DOHH2 (cell line): ENCODE measurements around the gene PPP1R3F.

ENCODE experiments used
- H3F3A ChIP-seq: fragments of 200-600 bp; sonication (generic), shearing (Covaris generic); 2 replicates; pipeline ENCODE4 v1.6.0; 2016; ENCODE audit warnings: antibody characterized with exemption, mild to moderate bottlenecking; ENCODE audit not compliant: control insufficient read depth, insufficient read depth
- H3K27ac ChIP-seq: fragments of 200-600 bp; sonication (generic); 2 replicates; pipeline ENCODE4 v1.5.1; 2014; ENCODE audit warnings: low read depth, mild to moderate bottlenecking, low read length, moderate library complexity
- H3K27me3 ChIP-seq: fragments of 200-600 bp; sonication (generic); 2 replicates; pipeline ENCODE4 v1.6.1; 2014; ENCODE audit warnings: mild to moderate bottlenecking, low read length, mixed read lengths; ENCODE audit not compliant: control insufficient read depth
- H3K36me3 ChIP-seq: fragments of 200-600 bp; sonication (generic); 2 replicates; pipeline ENCODE4 v1.6.1; 2014; ENCODE audit warnings: mild to moderate bottlenecking, low read length, moderate library complexity, mixed read lengths; ENCODE audit not compliant: control insufficient read depth
- H3K4me1 ChIP-seq: fragments of 200-600 bp; sonication (generic); 2 replicates; pipeline ENCODE4 v1.6.1; 2014; ENCODE audit warnings: mild to moderate bottlenecking, low read length, mixed read lengths; ENCODE audit not compliant: control insufficient read depth
- H3K4me2 ChIP-seq: fragments of 200-600 bp; sonication (generic); 2 replicates; pipeline ENCODE4 v1.6.0; 2014; ENCODE audit warnings: mild to moderate bottlenecking, low read length, moderate library complexity
- H3K4me3 ChIP-seq: fragments of 200-600 bp; sonication (generic); 2 replicates; pipeline ENCODE4 v1.5.1; 2014; ENCODE audit warnings: mild to moderate bottlenecking, low read length, mixed read lengths
- H3K79me2 ChIP-seq: fragments of 200-600 bp; sonication (generic); 2 replicates; pipeline ENCODE4 v1.6.1; 2014; ENCODE audit warnings: mild to moderate bottlenecking, low read length, mixed read lengths; ENCODE audit not compliant: control insufficient read depth
- H3K9me2 ChIP-seq: fragments of 200-600 bp; sonication (generic); replicated peaks from 2 replicates; pipeline ENCODE4 v1.6.1; 2014; ENCODE audit warnings: mild to moderate bottlenecking, low read length, mixed read lengths; ENCODE audit not compliant: control insufficient read depth
- H3K9me3 ChIP-seq: fragments of 200-600 bp; sonication (generic); 2 replicates; pipeline ENCODE4 v1.6.1; 2014; ENCODE audit warnings: antibody characterized with exemption, low read length, mixed read lengths; ENCODE audit not compliant: control insufficient read depth, insufficient read depth
- H4K20me1 ChIP-seq: fragments of 200-600 bp; sonication (generic); 2 replicates; pipeline ENCODE4 v1.6.0; 2014; ENCODE audit warnings: low read depth, mild to moderate bottlenecking, antibody characterized with exemption, low read length, moderate library complexity; ENCODE audit not compliant: control insufficient read depth, insufficient read depth
- CTCF ChIP-seq: fragments of 200-600 bp; sonication (generic); IDR thresholded peaks from one replicate; pipeline ENCODE4 v1.5.1; 2014; ENCODE audit warnings: antibody characterized with exemption, mild to moderate bottlenecking, low read depth, low read length; ENCODE audit not compliant: poor library complexity, severe bottlenecking
- EZH2phosphoT487 ChIP-seq: fragments of 200-600 bp; sonication (generic); IDR thresholded peaks from 2 replicates; pipeline ENCODE4 v1.6.1; 2017; ENCODE audit warnings: borderline replicate concordance, mild to moderate bottlenecking, antibody characterized with exemption, low read length, moderate library complexity, mixed read lengths

The PPP1R3F gene

GRCh38 chrX:49263631-49264030 lies 6.0 kb upstream of the PPP1R3F start:
- Histone ChIP-seq H3K27me3 (no peaks in the 10 kb centered on the region), H3K4me3 (no peak overlapping the region), H3K4me1 (peaks cover 7% of the 10 kb centered on the region), H3F3A (no peaks in the 10 kb centered on the region), H4K20me1 (no peaks in the 10 kb centered on the region), H3K27ac (no peak overlapping the region), H3K9me3 (no peaks in the 10 kb centered on the region), H3K36me3 (no peaks in the 10 kb centered on the region), H3K79me2 (no peaks in the 10 kb centered on the region), H3K9me2 (no peaks in the 10 kb centered on the region), H3K4me2 (no peak overlapping the region)
- TF ChIP-seq EZH2phosphoT487 = no peak
- TF ChIP-seq CTCF = no peak

- H3K79me2 ChIP-seq = no peaks in the 10 kb centered on the region
- H3K9me2 ChIP-seq = no peaks in the 10 kb centered on the region
- H3K4me3 ChIP-seq = no peak within 1 kb of the TSS
- no peaks in the 10 kb centered on the region for H3K27me3 ChIP-seq
- H3K4me2 ChIP-seq = no peak within 1 kb of the TSS
- H3K27ac ChIP-seq = no peak within 1 kb of the TSS
- H3F3A ChIP-seq = no peaks in the 10 kb centered on the region
- peaks cover 7% of the 10 kb centered on the region for H3K4me1 ChIP-seq
- H3K9me3 ChIP-seq = no peaks in the 10 kb centered on the region
- TF ChIP-seq EZH2phosphoT487 = no peak
- no peak for TF ChIP-seq CTCF
- H3K36me3 ChIP-seq = no peaks in the 10 kb centered on the region
- no peaks in the 10 kb centered on the region for H4K20me1 ChIP-seq
These were observed 5.1 kb upstream of the PPP1R3F start, which contains the start of gene FOXP3 for GRCh38 chrX:49264460-49264859. FOXP3 (minus strand) TSS chrX:49264710; CDS start chrX:49258505, 6,205 bp downstream.

GRCh38 chrX:49266523-49267445 lies 2.8 kb upstream of the PPP1R3F start:
- Histone ChIP-seq H3K36me3 (peaks cover under 1% of the 10 kb centered on the region; the same call in 1 of the 2 replicates), H3F3A (no peaks in the 10 kb centered on the region)
- TF ChIP-seq EZH2phosphoT487 (no peak), CTCF (no peak)

More at GRCh38 chrX:49266523-49267445, 2.8 kb upstream of the PPP1R3F start:
- Histone ChIP-seq H3K27ac (no peak overlapping the region), H3K9me2 (no peaks in the 10 kb centered on the region), H3K4me1 (peaks cover 21% of the 10 kb centered on the region), H4K20me1 (no peaks in the 10 kb centered on the region), H3K79me2 (peaks cover 19% of the 10 kb centered on the region), H3K4me3 (no peak overlapping the region), H3K27me3 (no peaks in the 10 kb centered on the region), H3K9me3 (no peaks in the 10 kb centered on the region), H3K4me2 (no peak overlapping the region)
